IPS-18c (cell line): ENCODE results near the gene PLEKHA5.
"Not testable (repeated sequence)": the region's sequence is repeated elsewhere in the genome, so short reads cannot be mapped to it uniquely, and the experiment has no call there.

Source experiments
- H3K4me3 ChIP-seq: 2 replicates; pipeline ENCODE4 v1.7.0; 2013; ENCODE audit warnings: low read depth, mild to moderate bottlenecking, low read length, moderate library complexity; ENCODE audit not compliant: insufficient read depth
- H3K9me3 ChIP-seq: one replicate; pipeline ENCODE4 v1.6.1; 2013; ENCODE audit warnings: mild to moderate bottlenecking, low read length, moderate library complexity; ENCODE audit not compliant: control insufficient read depth, insufficient read depth

PLEKHA5 gene

DNA sequence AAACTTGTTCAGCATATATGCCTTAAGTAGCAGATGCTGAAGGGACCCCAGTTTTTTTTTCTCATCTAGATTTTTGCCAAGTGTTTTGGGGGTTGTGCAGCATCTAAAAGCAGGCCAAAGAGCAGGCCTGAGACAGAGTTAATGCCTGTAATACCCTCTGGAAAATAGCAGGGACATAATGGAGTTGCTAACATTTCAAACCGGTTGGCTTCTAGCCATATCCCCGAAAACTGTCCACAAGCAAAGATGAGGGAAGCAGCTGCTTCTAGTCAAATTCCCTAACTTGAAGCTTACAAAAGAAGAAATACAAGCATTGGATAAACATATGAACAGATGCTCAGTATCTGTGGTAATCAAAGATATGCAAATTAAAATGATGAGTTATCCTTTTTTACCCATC is 257.6 kb downstream of the PLEKHA5 start:
- Histone ChIP-seq H3K4me3 (no peak overlapping the region), H3K9me3 (no peaks in the 10 kb centered on the region)

DNA sequence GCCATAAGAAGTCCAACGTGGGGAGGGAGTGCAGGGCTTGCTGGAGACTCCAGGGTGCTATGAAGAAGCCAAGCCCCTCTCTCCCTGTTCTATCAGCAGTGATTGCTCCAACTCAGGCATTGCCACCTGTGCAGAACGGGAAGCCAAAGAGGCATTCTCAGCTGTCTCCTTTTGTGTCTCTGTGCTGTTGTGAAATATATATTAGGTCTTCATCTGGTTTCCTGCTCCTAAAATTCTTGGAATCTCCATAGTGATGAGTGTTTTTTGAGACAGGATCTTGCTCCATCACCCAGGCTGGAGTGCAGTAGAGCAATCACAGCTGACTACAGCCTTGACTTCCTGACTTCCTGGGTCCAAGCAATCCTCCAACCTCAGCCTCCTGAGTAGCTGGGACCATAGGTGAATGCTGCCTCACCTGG is 258.6 kb downstream of the PLEKHA5 start:
- H3K9me3 ChIP-seq: no peaks in the 10 kb centered on the region

DNA sequence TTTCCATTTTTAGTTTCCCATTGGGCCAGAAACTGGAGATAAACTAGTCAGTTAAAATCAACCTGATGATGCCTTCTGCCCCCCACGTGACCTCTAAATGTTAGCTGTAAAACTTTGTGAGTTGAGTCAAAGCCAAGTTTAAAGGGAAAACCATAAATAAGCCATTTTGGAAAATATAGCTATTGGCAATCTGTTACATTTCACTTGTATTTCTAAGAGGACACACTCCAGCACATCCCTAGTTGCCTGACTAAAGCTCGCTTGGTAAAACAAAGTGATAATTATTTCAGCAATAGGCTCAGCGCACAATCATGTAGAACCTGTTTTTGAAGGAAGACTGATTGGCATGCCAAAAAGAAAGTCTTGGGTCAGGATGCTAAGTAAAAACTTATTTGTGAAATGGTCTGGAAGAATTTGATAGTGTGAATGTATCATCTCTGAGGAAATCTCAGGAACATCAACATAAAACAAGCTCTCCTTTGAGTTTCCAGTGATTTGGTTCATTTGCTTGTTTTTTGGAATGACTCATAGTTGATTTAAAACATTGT is 260.6 kb downstream of the PLEKHA5 start:
- no peaks in the 10 kb centered on the region for H3K9me3 ChIP-seq
- H3K4me3 ChIP-seq: no peak overlapping the region

More for the DNA sequence above, 258.6 kb downstream of the PLEKHA5 start:
- no peak overlapping the region for H3K4me3 ChIP-seq

DNA sequence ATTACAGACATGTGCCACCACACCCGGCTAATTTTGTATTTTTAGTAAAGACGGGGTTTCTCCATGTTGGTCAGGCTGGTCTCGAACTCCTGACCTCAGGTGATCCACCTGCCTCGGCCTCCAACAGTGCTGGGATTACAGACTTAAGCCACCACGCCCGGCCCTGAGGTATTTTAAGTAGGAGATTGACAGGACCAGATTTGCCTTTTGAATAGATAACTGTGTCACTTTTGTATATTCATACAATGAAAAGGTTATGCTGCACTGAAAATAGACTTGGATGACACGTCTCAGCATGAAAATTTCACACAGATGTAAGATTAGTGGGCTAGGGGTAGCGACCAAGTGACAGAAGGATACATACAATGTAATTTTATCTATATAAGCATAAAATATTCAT is 263.1 kb downstream of the PLEKHA5 start:
- not testable (repeated sequence) for H3K4me3 ChIP-seq, H3K9me3 ChIP-seq

DNA sequence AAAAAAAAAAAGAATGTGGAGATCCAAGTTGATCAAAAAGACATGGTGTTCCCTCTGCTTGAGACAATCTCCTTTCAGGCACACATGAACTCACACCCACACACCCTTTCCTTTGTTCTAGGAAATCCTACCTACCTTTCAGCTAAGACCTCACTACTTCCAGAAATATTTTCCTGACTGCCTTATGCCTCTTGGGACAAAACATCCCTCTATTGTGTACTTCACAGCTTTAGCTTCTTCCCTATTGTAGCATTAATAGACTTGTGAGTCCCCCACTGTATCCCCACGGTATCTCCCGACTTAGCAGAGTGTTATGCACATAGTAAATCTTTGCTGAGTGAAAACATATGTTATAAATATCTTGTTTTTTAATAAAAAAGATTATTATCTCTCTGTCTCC is 264.9 kb downstream of the PLEKHA5 start:
- Histone ChIP-seq H3K9me3 (no peaks in the 10 kb centered on the region), H3K4me3 (no peak overlapping the region)

DNA sequence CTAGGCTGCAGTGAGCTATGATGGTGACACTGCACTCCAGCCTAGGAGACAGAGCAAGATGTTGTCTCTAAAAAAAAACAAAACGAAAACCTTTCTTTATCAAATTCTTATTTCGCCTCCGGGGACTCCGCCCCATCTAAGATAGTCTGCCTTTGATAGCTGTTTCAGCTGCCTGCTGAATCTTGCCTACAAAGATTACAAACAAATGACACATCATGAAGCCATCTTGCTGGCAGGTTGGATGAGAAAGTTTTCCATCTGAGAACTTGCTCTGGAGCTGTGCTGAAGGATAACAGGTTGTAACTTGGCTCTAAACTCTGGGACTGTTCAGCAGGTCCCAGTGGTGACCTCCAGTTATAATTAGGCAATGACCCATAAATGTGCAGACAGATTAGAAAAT is 268.0 kb downstream of the PLEKHA5 start:
- no peaks in the 10 kb centered on the region for H3K9me3 ChIP-seq
- no peak overlapping the region for H3K4me3 ChIP-seq

DNA sequence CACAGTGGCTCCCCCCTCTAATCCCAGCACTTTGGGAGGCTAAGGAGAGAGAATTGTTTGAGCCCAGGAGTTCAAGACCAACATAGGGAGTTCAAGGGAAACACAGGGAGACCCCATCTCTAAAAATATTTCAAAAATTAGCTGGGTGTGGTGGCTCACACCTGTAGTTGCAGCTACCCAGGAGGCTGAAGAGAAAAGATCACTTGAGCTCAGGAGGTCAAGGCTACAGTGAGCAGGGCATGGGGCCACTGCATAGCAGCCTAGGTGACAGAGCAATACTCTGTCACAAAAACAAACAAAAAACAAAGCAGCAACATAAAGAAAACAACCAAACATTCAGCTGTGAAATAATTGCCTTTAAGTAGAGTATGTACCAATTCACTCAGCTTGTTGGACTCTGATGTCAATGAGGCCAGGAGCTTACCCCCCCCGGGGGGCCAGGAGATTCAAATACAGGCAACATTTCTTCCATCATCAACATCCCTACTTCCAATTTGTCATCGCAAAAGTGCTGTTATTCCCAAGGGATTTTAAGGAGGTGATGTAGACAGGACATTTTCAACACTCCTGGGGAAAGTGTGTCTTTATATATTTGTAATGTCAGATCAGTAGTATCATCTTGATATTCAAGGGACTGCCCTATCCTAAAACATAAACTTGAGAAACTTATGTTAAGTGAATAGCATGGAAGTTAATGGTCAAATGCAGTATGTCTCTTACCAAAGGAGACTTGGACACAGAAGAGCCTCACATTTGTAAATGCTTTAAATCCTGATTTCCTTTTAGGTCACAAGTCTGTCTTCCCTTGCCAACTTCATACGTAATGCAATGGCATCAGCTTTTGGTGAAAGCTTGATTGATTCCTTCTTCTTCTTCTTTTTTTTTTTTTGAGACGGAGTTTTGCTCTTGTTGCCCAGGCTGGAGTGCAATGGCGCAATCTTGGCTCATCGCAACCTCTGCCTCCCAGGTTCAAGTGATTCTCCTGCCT is 269.1 kb downstream of the PLEKHA5 start:
- H3K4me3 ChIP-seq: no peak overlapping the region
- H3K9me3 ChIP-seq: no peaks in the 10 kb centered on the region

DNA sequence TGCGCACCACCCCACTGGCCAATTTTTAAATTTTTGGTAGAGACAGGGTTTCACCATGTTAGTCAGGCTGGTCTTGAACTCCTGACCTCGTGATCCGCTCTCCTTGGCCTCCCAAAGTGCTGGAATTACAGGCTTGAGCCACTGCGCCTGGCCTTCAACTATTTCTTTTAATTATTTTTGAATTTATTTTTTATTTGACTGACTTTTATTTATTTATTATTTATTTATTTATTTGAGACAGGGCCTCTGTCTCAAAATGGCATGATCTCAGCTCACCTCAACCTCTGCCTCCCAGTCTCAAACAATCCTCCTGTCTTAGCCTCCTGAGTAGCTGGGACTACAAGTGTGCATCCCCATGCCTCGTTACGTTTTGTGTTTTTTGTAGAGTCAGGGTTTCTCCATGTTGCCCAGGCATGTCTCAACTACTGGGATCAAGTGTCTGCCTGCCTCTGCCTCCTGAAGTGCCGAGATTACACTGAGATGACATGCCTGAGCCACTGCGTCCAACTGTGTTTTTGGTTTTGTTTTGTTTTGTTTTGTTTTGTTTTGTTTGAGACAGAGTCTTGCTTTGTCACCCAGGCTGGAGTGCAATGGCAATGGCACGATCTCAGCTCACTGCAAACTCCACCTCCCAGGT is 271.2 kb downstream of the PLEKHA5 start:
- H3K4me3 ChIP-seq, H3K9me3 ChIP-seq: not testable (repeated sequence)

DNA sequence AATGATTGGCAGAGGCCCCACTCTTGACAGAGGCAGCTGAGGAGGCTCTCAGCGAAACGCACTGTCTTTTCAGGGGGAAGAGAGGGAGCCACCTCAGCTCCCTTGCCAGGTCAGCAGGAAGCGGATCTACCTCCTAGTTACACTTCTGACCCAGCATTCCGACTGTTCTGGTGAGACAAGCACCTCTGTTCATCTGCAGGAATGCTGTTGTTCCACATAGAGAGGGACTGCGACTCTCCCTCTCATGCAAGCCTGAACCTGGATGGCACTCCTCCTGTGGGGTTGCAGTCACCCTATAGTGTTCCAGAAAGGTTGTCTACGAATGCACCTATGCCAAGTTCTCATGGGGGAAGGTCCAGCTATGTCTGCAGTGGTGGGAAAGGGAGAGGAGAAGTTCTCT is 272.7 kb downstream of the PLEKHA5 start:
- Histone ChIP-seq H3K4me3 (no peak overlapping the region), H3K9me3 (no peaks in the 10 kb centered on the region)

DNA sequence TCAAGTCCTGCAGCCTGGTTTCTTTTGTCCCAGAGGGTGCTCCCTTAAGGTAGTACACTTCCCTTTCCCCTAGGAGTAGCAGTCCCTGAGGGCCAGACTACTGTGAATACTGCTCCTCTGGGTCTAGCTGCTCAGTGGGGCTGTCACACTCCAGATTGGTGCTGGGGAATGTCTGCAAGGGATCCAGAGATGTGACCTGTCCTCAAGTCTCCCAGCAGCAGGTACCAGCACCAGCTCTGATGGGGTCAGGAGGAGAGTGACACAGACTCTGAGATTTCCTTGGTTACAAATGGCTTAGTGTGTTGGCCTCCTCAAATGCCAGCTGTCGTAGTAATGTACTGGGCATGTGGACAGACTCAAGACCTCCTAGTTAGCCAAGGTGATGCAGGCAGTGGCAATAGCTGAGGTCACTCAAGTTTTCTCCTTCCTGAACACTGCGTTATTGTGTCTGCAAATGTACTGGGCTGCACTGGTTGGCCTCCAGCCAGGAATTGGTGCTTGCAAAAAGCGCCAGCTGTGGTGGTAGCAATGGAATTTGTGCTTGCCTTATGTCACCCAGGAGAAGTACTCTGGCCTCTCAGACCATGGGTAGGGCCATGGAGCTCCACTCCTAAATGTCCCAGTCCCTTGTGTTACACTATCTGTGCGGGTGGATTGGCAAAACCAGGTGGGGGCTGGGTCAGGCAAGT is 273.4 kb downstream of the PLEKHA5 start:
- no peaks in the 10 kb centered on the region for H3K9me3 ChIP-seq

DNA sequence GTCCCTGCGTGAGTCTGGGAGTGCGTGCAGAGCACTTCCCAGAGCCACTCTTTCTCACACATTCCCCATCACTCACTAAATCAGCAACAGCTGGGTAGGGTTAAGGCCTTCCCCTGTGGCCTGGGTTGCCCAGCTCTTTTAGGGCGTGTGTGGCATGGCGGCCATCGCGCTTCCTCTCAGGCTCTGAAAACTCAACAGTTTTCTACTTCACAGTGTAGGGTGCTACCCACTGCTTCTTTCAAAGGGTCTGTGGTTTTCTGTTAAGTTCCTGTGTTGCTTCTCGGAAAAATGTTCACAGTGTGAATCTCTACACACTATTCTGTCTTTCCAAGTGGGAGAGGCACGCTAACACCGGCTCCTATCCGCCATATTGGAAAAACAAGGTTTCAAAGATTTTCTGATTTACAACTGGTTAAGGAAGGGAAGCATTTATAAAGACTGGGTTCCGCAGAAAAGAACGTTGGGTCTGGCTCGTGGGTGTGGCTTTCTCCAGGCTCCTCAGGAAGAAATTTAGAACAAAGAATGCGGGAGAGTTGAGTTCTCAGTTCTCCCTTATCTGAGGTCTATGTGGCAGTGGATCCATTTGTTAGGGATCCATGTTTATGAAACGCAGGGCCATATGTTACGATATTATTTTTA is 274.8 kb downstream of the PLEKHA5 start:
- Histone ChIP-seq H3K4me3 (no peak overlapping the region), H3K9me3 (no peaks in the 10 kb centered on the region)

More for the DNA sequence above, 273.4 kb downstream of the PLEKHA5 start:
- H3K4me3 ChIP-seq: no peak overlapping the region

DNA sequence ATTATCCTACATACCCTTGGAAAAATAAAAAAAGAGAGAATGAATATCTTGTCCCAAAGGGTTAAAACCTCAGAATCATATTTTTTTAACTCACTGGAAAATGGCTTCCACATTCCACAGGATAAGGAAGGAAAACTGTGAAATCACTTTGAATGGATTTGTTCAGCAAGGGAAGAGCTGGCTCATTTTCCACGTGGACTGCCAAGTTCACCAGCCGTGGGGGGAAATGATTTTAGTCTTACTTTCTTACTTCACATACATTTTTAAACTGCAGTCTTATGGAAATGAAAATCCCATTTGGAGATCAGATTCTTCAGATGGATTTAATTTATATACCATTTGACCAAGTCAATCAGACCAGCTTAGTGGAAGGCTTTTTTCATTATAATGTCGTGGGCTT is 279.8 kb downstream of the PLEKHA5 start:
- H3K4me3 ChIP-seq: no peak overlapping the region

DNA sequence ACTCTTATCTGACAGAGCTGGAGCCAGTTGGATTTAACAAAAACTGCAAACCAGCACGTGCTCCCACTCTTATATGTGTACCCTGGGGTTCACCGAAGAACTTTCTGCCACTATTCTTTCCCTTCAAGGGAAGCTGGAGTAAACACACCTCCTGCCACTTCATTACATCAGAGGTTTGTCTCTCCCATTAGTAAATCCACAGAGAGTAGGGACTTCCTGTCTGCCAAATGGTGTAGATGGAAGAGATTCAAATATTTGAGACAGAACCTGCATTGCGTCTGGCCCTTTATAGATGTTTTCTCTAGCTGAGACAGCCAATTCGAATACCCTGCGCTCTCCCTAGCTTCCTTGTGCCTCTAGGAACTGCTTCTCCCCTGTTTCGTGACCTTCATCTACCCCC is 280.7 kb downstream of the PLEKHA5 start:
- H3K4me3 ChIP-seq: no peak overlapping the region

More for the DNA sequence above, 279.8 kb downstream of the PLEKHA5 start:
- no peaks in the 10 kb centered on the region for H3K9me3 ChIP-seq

DNA sequence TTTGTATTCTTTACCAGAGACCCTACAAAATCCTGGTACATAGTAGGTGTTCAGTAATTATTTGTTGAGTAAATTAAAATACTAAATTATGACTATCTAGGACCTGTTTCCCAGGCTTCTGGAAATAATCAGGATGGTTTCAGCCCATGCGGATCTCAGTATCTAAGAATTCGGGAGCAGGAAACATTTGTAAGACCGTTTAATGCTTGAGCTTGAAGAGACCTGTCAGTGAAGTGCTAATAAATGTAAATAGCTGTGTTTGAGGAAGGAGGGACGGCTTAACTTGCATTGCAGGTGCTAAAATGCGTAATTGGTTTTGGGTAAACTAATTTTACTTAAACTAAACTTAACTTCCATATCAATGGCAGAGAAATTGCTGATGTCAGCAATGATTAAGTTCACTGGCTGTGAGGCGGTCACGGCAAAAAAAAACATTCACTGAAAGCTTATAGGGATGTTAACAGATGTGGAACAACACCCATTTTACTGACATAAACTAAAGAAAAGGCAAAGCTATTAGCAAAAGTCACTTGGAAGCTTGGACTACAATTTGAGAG is 281.2 kb downstream of the PLEKHA5 start:
- Histone ChIP-seq H3K4me3 (no peak overlapping the region), H3K9me3 (no peaks in the 10 kb centered on the region)

More for the DNA sequence above, 280.7 kb downstream of the PLEKHA5 start:
- no peaks in the 10 kb centered on the region for H3K9me3 ChIP-seq

DNA sequence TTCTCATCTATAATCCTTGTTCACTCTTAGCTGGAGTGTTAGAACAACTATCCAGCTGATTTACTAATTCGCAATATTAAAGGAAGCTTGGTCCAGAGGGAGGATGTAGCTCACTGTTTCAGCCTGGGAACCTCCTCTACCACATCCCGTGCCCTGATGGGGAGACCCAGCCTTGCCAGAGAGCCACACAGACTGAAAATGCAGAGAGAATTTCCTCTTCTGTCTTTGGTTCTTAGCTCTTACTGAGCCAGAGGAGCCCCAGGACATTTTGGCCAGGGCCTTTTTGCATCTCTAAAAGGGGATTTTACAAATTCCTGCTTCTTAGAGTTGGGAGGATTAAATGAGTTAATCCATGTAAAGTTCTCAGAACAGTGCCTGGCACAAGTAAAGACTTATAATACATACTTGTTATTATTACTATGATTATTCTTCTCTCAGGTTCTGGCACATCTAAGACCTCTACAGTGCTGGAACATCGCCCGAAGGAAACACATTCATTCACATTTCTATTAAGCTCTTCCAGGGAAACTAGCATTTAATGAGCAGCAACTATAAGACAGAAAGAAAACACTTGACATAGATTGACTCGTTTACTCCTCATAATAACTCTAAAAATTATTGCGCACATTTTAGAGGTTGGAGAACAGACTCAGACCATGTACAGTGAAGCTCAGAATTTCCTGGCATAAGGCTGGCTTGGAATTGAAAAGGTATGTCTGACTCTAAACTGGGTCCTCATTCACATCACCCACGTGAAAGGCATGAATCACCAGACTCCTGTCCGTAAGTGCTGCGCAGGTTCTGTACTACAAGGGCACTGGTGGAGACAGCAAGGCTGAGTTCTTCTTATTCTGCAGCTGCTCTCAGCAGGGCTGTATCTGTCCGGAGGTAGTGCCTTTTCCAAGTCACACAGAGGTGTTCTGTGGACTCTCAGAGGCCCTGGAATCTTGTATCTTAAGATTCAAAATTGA is 282.0 kb downstream of the PLEKHA5 start:
- Histone ChIP-seq H3K4me3 (no peak overlapping the region), H3K9me3 (no peaks in the 10 kb centered on the region)

DNA sequence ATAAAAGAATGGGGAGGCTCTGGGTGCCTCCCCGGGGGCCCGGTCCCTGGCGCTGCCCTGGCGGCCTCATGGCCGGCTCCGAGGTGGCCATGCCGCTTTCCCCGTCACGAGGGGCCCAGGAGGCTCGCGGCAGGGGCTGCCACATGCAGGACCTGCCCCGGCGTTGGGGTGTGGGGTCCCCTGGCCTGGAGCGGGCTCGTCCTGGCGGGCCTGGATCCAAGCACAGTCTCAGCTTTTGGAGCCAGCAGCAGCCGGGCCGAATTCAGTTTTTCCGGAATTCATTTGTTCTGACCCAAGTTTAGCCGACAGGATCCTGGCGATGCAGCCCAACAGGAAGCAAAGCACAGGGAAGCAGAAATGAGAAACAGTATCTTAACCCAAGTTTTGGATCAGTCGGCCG is 283.3 kb downstream of the PLEKHA5 start:
- no peak overlapping the region for H3K4me3 ChIP-seq
- H3K9me3 ChIP-seq: no peaks in the 10 kb centered on the region
